Suprapubic skin (tissue), 3 donors: ENCODE data around the gene FEV.

Experiments used
- CTCF ChIP-seq, 2 donors: fragments of 200-600 bp in 1 of 2; fragments of 450-650 bp in 1 of 2; sonication (generic) in 1 of 2; IDR thresholded peaks; one replicate each; pipeline ENCODE4 v1.5.1; 2016 to 2019; ENCODE audit warnings: antibody characterized with exemption in 2 of 2, mild to moderate bottlenecking in 1 of 2, moderate library complexity in 1 of 2
- POLR2AphosphoS5 ChIP-seq, 3 donors: sonication (generic); formaldehyde crosslinking; IDR thresholded peaks; one replicate each; pipeline ENCODE4 v1.6.1; 2017; ENCODE audit warnings: antibody characterized with exemption in 3 of 3

GRCh38 chr2:219030177-219030940 is 45.4 kb upstream of the FEV start:
- no peak for TF ChIP-seq POLR2AphosphoS5 (IDR thresholded peaks at IDR 0.05)
- no peak for TF ChIP-seq CTCF (IDR thresholded peaks at IDR 0.05)
